HepG2 (cell line): Measurements from ENCODE around the gene RPSA. TPM values are rescaled to one million over a fixed set of nuclear protein-coding genes. Genes with fewer than 3 reads are reported as not detected.

Source experiments
- AGO1 ChIP-seq: fragments of 200-400 bp; formaldehyde crosslinking; IDR thresholded peaks from 2 replicates; pipeline ENCODE4 v1.6.1; 2017; ENCODE audit warnings: mild to moderate bottlenecking, low read depth, low read length, moderate library complexity; ENCODE audit not compliant: poor library complexity, severe bottlenecking
- HIC2 ChIP-seq: sonication (generic); formaldehyde crosslinking; IDR thresholded peaks from 2 replicates; pipeline ENCODE4 v1.9.0; 2022; ENCODE audit warnings: low read depth, missing genetic modification reagents
- PAXIP1 ChIP-seq: sonication (generic); formaldehyde crosslinking; conservative IDR thresholded peaks from 2 replicates; pipeline ENCODE4 v1.4.0; 2020; ENCODE audit warnings: mild to moderate bottlenecking, missing genetic modification reagents, moderate library complexity
- PHF21A ChIP-seq: sonication (generic); formaldehyde crosslinking; IDR thresholded peaks from 2 replicates; pipeline ENCODE4 v1.5.0; 2020; ENCODE audit warnings: mild to moderate bottlenecking, missing genetic modification reagents
- ZNF101 ChIP-seq: sonication (generic); formaldehyde crosslinking; IDR thresholded peaks from 2 replicates; pipeline ENCODE4 v1.4.0; 2020; ENCODE audit warnings: mild to moderate bottlenecking, low read depth, missing genetic modification reagents, borderline replicate concordance
- ZNF446 ChIP-seq: sonication (generic); formaldehyde crosslinking; IDR thresholded peaks from 2 replicates; pipeline ENCODE4 v1.5.0; 2020; ENCODE audit warnings: mild to moderate bottlenecking, missing genetic modification reagents
- polyA plus RNA-seq, 8 experiments: library from polyadenylated mRNA; depleted of rRNA in 3 of 8; stranded (reverse) in 7 of 8; unstranded in 1 of 8; fragments of >200 nt; fragmentation: Illumina TruSeq in 4 of 8; extraction: Trizol in 4 of 8; gene quantifications; 2 replicates each; pipeline versions ENCODE4 v1.2.1 to v1.2.3, GENCODE V29; 2011 to 2016; ENCODE audit warnings: low read depth in 4 of 8, missing spikeins in 1 of 8, mixed read lengths in 1 of 8; ENCODE audit not compliant: insufficient read depth in 1 of 8
- total RNA-seq, 5 experiments: library from RNA; depleted of rRNA; stranded (reverse); fragments of >200 nt; fragmentation: Illumina TruSeq; extraction: Trizol; gene quantifications; 2 replicates each; pipeline ENCODE4 v1.2.3, GENCODE V29; 2016; ENCODE audit warnings: low read depth in 1 of 5

The RPSA gene
- total and polyA plus RNA-seq, 2 of the 13 experiments (the other 11 are each of a cell fraction or from before 2014, with no cell fraction given) = 1,683 to 3,226 TPM

GRCh38 chr3:39383881-39384664 lies 22.4 kb upstream of the RPSA start (continued):
- TF ChIP-seq HIC2 (peak; percentile 26; the same call in 1 of the 2 replicates), PAXIP1 (CRISPR knock-in tag) (no peak), ZNF101 (CRISPR knock-in tag) (no peak), ZNF446 (CRISPR knock-in tag) (peak; percentile 72; the same call in 1 of the 2 replicates), AGO1 (no peak), PHF21A (CRISPR knock-in tag) (0 out of 2 replicates have a peak, but pooled peaks have one; percentile 14)
